HG02759 (cell line): ENCODE data around the gene EID2.

Experiments
- ATAC-seq: cut with Tn5 transposase; IDR thresholded peaks from one replicate; pipeline ENCODE4 v1.9.1; 2021; ENCODE audit warnings: mild to moderate bottlenecking, moderate library complexity; ENCODE audit not compliant: unreplicated experiment

The EID2 gene

DNA sequence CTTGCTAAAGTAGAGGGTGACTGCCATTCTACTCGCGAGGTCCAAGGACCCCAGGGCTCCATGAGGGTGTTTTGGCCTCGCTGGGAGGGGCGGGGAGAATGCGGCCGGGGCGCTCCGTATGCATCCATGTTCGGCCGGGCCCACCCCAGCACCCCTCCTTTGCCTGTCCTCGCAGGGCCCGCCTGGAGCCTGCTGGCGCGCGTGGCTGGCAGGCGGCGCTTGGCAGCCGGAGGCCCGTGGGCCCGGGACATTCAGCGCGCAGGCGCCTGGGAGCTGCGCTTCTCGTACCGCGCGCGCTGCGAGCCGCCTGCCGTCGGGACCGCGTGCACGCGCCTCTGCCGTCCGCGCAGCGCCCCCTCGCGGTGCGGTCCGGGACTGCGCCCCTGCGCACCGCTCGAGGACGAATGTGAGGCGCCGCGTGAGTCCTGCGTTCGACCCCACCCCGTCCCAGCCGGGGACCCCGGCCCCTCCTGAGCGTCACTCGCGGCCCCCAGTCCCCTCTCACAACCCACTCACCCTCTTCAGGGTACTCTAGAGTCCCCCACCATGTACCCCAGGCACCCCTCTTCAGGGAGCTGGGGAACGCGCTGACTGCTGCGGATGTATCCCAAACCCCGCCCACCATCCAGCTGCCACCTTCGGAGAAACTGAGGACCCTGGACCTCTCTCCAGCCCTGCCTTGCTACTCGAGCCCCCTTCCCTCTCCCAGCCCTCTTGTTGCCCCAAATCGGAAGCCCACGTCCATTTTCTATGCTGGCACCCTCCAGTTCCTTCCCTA, 37.1 kb downstream of the EID2 start:
- peak; percentile 46 for ATAC-seq

DNA sequence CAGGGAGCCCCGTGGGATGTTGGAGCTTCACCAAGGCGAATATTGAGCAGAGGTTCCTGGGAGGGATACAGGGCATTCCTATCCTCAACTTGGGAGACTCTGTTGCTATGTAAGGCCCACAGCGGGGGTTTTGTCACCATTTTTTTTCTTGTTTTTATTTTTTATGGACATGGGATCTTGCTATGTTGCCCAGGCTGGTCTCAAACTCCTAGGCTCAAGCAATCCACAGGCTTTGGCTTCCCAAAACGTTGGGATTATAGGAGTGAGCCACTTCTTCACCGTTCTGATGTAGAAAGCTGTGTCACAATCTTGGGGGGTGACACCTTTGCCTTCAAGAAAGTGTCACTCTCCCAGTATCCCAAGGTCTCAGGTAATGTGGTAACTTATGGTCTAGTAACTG, 38.6 kb downstream of the EID2 start:
- no peak for ATAC-seq

DNA sequence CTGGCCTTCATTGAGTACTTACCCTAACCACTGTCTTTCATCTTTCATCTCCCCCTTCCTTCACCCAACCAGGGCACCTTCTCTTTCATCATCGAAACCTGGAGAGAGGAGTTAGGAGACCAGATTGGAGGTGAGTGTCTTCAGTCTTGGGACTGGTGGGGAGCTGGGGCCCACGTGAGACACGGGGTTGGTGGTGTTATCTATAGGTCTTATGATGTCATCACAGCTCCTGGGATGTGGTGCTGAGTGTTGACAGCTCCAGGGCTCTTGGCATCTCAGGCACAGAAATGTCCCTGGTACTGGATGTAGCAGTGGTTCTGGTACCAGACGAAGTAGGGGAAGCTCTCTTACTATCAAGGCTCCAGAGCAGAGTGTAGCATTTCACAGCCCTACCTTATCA, 39.4 kb downstream of the EID2 start:
- ATAC-seq = no peak

DNA sequence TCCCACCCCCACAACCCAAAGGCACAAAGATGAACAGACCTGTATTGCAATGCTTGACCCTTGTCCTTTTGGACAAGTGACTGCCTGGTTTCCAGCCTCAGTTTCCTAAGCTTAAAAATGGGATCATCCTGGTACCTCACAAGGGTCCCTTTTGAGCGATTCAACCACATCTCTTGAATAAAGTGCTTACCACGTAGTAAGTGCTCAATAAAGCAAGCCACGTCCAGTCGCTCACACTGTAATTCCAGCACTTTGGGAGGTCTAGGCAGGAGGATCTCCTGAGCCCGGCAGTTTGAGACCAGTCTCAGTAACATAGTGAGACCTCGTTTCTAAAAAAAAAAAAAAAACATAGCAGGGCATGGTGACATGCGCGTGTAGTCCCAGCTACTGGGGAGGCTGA, 40.0 kb downstream of the EID2 start:
- ATAC-seq = no peak

DNA sequence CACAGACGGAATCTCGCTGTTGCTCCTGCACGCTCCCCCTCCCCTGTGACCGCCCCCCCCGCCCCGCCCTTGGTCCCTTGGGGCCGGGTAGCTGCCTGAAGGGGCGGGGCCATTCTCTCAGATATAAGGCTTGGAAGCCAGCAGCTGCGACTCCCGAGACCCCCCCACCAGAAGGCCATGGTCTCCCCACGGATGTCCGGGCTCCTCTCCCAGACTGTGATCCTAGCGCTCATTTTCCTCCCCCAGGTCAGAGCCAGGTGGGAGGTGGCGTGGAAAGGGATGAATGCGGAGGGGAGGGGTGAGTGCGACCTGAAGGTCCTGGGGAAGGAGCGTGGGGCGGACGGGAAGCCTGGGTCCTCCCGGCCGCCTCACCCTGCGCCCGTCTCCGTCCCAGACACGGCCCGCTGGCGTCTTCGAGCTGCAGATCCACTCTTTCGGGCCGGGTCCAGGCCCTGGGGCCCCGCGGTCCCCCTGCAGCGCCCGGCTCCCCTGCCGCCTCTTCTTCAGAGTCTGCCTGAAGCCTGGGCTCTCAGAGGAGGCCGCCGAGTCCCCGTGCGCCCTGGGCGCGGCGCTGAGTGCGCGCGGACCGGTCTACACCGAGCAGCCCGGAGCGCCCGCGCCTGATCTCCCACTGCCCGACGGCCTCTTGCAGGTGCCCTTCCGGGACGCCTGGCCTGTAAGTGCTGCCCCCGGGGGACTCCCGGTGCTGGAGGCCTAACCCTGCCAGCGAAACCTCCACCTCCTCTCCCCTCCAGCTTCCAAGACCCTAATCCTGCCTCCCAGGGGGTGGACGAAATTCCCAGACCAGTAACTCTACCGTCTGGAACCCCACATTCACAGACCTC, 40.9 kb downstream of the EID2 start, which contains the start of gene DLL3:
Gene DLL3, plus strand, starts transcription at position 150 of the 845 bp plus-strand sequence. Its CDS starts 28 bp downstream, at position 178.
- no peak for ATAC-seq

DNA sequence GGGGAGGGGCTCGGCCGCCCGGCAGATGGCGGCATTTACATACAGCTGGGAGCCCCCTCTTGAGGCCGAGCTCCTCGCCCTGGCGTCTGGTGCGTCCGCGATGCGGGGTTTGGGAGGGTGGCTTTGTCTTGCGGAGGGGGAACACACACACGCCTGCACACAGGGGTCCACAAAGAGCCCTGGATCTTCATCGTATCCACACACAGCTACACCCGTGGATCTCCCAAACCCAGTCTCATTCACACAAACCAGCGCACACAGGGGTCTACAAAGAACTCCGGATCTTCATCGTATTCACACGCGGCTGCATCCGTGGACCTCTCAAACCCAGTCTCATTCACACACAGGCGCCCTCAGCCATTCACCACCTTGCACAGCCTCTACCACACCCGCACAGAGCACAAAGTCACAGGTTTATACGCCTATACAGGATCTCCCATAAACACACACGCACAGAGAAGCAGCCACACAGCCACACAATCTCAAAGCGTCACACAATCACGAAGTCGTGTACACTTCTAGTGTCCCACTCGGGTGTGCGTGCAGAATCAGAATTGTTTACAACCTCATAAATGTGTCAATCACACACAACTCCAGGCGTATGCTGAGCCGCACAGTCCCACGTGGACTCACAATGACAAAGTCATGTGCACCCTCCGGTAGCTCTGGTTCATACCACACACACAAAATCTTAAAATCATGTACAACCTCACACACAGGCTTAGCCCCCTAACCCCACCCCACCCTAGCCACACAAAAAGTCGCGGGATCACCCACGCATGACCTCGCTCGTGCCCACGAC, 41.8 kb downstream of the EID2 start:
- ATAC-seq = no peak

DNA sequence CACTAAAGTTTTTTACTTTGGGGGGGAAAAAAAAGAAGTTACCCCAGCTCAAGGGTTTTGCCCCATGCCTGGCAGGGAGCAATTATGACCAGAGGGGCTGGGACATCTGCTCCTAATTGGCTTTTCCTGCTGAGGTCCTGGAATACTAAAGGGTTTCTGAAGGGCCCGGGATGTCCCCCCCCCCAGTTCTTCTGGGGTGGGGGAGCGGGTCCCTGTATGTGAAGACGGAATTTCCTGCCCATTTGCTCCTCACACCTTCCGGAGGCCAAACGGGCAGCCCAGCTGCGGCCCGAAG, 42.3 kb downstream of the EID2 start:
- no peak for ATAC-seq

DNA sequence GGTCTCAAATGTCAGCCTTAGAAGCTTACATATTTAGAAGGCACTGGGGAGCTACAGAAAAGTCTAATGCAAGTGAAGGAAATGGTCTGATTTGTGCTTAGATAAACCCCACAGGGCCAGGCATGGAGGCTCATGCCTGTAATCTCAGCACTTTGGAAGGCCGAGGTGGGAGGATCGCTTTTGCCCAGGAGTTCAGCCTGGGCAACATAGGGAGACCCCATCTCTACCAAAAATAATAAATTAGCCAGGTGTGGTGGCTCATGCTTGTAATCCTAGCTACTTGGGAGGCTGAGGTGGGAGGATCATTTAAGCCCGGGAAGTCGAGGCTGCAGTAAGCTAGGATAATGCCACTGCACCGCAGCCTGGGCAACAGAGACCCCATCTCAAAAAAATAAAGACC, 43.9 kb downstream of the EID2 start:
- ATAC-seq = no peak

DNA sequence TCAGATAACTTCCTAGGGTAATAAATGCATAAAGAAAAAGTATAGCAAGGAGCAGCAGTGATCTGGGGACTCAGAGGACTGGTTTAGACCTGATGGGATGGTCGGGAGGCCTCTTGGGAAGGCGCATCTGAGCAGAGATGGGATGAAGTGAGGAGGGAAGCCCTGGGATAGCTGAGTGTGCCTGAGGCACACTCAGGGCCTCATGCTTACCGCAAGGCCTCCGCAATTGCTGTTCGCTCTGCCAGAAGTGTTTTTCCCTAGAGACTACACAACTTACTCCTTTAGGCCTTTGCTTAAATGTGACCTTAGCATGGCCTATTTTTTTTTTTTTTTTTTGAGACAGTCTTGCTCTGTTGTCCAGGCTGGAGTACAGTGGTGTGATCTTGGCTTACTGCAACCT, 45.3 kb downstream of the EID2 start:
- ATAC-seq = no peak

DNA sequence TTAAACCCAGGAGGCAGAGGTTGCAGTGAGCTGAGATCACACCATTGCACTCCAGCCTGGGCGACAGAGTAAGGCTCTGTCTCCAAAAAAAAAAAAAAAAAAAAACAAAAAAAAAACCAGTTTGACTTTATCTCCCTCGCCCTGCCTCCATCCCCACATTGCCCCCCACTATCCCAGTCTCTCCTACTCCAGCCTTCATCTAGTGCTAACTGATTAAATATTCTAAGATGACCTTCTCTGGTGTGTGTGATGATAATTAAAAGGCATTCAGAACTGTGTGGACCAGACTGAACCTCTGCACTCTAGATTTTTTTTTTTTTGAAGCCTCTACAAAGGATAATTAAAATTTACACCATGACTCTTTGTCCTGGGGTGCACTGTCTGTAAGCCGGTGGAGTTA, 47.2 kb downstream of the EID2 start:
- ATAC-seq = no peak

DNA sequence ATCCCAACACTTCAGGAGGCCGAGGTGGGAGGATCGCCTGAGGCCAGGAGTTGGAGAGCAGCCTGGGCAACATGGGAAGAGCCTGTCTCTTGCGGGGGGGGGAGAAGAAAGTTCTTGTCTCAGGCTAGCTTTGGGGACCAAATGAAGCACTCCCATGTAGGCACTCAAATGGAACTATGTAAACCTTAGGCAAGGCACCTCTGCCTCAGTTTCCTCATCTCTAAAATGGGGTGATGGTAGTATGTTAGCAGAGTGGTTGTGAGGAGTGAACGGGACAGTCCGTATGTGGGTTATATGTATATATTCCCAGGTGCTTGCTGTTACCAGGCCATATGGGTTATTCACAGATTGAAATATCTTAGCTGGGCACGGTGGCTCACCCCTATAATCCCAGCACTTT, 47.7 kb downstream of the EID2 start:
- ATAC-seq = no peak

DNA sequence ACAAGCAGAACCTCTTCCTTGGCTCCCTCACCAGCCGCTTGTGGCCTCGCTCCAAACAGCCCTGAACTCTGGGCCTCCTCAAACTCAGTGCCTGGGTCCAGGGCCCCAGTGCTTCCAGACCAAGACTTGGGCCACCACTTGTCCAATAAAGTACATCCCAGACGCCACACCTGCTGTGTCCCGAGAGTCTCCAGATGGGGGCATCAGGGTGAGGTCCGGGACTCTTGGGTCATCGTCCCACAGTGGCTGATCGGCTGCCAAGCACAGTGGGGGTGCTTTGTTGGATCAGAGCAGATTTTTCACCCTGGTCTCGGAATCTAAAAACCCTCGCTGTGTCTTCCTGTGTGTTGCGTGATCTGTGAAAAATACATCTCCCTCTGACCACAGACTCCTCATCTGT, 50.2 kb downstream of the EID2 start:
- ATAC-seq = no peak
